H1 (cell line): ENCODE measurements around the gene TTYH2. TPM values are rescaled to one million over a fixed set of nuclear protein-coding genes. Genes with fewer than 3 reads are reported as not detected.
A peak's percentile ranks its signal among the peaks of the same experiment; 100 is the strongest.

ENCODE experiments used
- CTCF ChIA-PET: fragments of 300-600 bp; sonication (Branson Sonifier 250); formaldehyde crosslinking; loops from one replicate; lab custom pipeline; 2021; ENCODE audit not compliant: partially characterized antibody; lab: Charles Lee
- POLR2A ChIA-PET: fragments of 300-600 bp; sonication (Branson Sonifier 250); formaldehyde crosslinking; loops from one replicate; lab custom pipeline; 2021; ENCODE audit warnings: inconsistent platforms; ENCODE audit not compliant: partially characterized antibody; lab: Charles Lee
- DNase-seq, 2 experiments: peaks; one replicate each; pipeline versions ENCODE4 v3.0.0 to v3.0.0-alpha.2; 2010 to 2022; ENCODE audit warnings: low spot score in 2 of 2, low read depth in 1 of 2, mixed read lengths in 1 of 2
- FAIRE-seq: peaks from 2 replicates; lab custom pipeline; 2011; peaks lifted over from hg19 to GRCh38; lab: Jason Lieb, UNC
- H2AFZ ChIP-seq: 2 replicates; pipeline ENCODE4 v1.8.1; 2012; ENCODE audit warnings: low read length, inconsistent platforms
- H2AK5ac ChIP-seq: 2 replicates; pipeline ENCODE4 v1.6.1; 2013; ENCODE audit warnings: low read depth, low read length
- H2BK120ac ChIP-seq: replicated peaks from 2 replicates; pipeline ENCODE3; 2013; ENCODE audit warnings: low read depth, low read length, inconsistent platforms
- H2BK12ac ChIP-seq: 2 replicates; pipeline ENCODE4 v1.6.1; 2013; ENCODE audit warnings: low read depth, low read length
- H2BK15ac ChIP-seq: 2 replicates; pipeline ENCODE4 v1.6.1; 2013; ENCODE audit warnings: low read length
- H2BK20ac ChIP-seq: 2 replicates; pipeline ENCODE4 v1.6.1; 2013; ENCODE audit warnings: low read length
- H2BK5ac ChIP-seq: 2 replicates; pipeline ENCODE4 v1.6.1; 2013; ENCODE audit warnings: low read depth, low read length
- H3K14ac ChIP-seq: 2 replicates; pipeline ENCODE4 v1.6.1; 2013; ENCODE audit warnings: inconsistent platforms; ENCODE audit not compliant: insufficient read length
- H3K18ac ChIP-seq: 2 replicates; pipeline ENCODE4 v1.6.1; 2013; ENCODE audit warnings: low read length; ENCODE audit errors: extremely low read depth
- H3K23ac ChIP-seq: 2 replicates; pipeline ENCODE4 v1.6.1; 2013; ENCODE audit warnings: inconsistent platforms; ENCODE audit not compliant: insufficient read length
- H3K23me2 ChIP-seq: 2 replicates; pipeline ENCODE4 v1.6.1; 2013; ENCODE audit warnings: low read depth, low read length
- H3K27ac ChIP-seq: 2 replicates; pipeline ENCODE4 v1.6.1; 2011; ENCODE audit warnings: low read depth, low read length, inconsistent platforms
- H3K27me3 ChIP-seq, 4 experiments: replicated peaks in 1 of 4; 1 replicate in 1 of 4; 2 replicates in 3 of 4; pipeline versions ENCODE4 v1.6.1 to v1.8.1; 2011 to 2013; ENCODE audit warnings: low read length in 3 of 4, mild to moderate bottlenecking in 3 of 4, inconsistent platforms in 2 of 4, mixed read lengths in 2 of 4, moderate library complexity in 1 of 4; ENCODE audit not compliant: control insufficient read depth in 3 of 4, insufficient read depth in 3 of 4; ENCODE audit errors: extremely low read depth in 1 of 4
- H3K36me3 ChIP-seq, 4 experiments: 2 replicates each; pipeline versions ENCODE4 v1.6.1 to v1.8.1; 2011 to 2013; ENCODE audit warnings: mild to moderate bottlenecking in 4 of 4, low read length in 3 of 4, moderate library complexity in 2 of 4, control low read depth in 1 of 4, inconsistent platforms in 1 of 4; ENCODE audit not compliant: insufficient read depth in 4 of 4, control insufficient read depth in 2 of 4
- H3K4ac ChIP-seq: replicated peaks from 2 replicates; pipeline ENCODE3; 2013; ENCODE audit warnings: low read length, low read depth, mixed read lengths, inconsistent platforms; ENCODE audit not compliant: insufficient read length
- H3K4me1 ChIP-seq, 4 experiments: replicated peaks in 1 of 4; 1 replicate in 1 of 4; 2 replicates in 3 of 4; pipeline versions ENCODE4 v1.6.1 to v1.8.1; 2011 to 2013; ENCODE audit warnings: low read length in 3 of 4, inconsistent platforms in 2 of 4, mixed read lengths in 1 of 4; ENCODE audit not compliant: insufficient read depth in 4 of 4, control insufficient read depth in 3 of 4
- H3K4me2 ChIP-seq, 2 experiments: 2 replicates each; pipeline versions ENCODE4 v1.6.1 to v1.8.1; 2011 to 2013; ENCODE audit warnings: low read depth in 2 of 2, low read length in 2 of 2, control low read depth in 1 of 2, inconsistent platforms in 1 of 2, mild to moderate bottlenecking in 1 of 2; ENCODE audit not compliant: insufficient read depth in 1 of 2
- H3K4me3 ChIP-seq, 4 experiments: fragments of 200-600, 300-600 bp in 1 of 4; sonication (generic), shearing (Covaris generic), sonication (Bioruptor Twin) in 1 of 4; 2 replicates each; pipeline versions ENCODE4 v1.5.1 to v1.8.1; 2011 to 2016; ENCODE audit warnings: low read length in 4 of 4, low read depth in 3 of 4, control low read depth in 2 of 4, inconsistent platforms in 2 of 4, mild to moderate bottlenecking in 2 of 4, mixed read lengths in 1 of 4, moderate library complexity in 1 of 4; ENCODE audit not compliant: insufficient read depth in 2 of 4; ENCODE audit errors: extremely low read depth in 1 of 4
- H3K56ac ChIP-seq: replicated peaks from 2 replicates; pipeline ENCODE3; 2013; ENCODE audit warnings: low read depth, mild to moderate bottlenecking, mixed read lengths, low read length, inconsistent platforms; ENCODE audit not compliant: insufficient read length
- H3K79me1 ChIP-seq: 2 replicates; pipeline ENCODE4 v1.6.1; 2013; ENCODE audit warnings: low read depth, low read length, control low read depth
- H3K79me2 ChIP-seq, 2 experiments: 2 replicates each; pipeline versions ENCODE4 v1.6.1 to v1.8.1; 2012 to 2013; ENCODE audit warnings: low read length in 2 of 2, mild to moderate bottlenecking in 2 of 2, inconsistent platforms in 1 of 2; ENCODE audit not compliant: insufficient read depth in 2 of 2, control insufficient read depth in 1 of 2
- H3K9ac ChIP-seq, 4 experiments: replicated peaks in 1 of 4; 1 replicate in 1 of 4; 2 replicates in 3 of 4; pipeline versions ENCODE4 v1.6.1 to v1.8.1; 2011 to 2013; ENCODE audit warnings: low read depth in 3 of 4, low read length in 3 of 4, control low read depth in 2 of 4, mild to moderate bottlenecking in 2 of 4, moderate library complexity in 2 of 4, inconsistent platforms in 1 of 4; ENCODE audit errors: extremely low read depth in 1 of 4
- H3K9me3 ChIP-seq, 2 experiments: 2 replicates each; pipeline versions ENCODE4 v1.6.1 to v1.8.1; 2012 to 2013; ENCODE audit warnings: mild to moderate bottlenecking in 2 of 2, moderate library complexity in 2 of 2, control low read depth in 1 of 2, inconsistent platforms in 1 of 2, low read depth in 1 of 2, low read length in 1 of 2, mixed read lengths in 1 of 2; ENCODE audit not compliant: insufficient read depth in 2 of 2
- H4K20me1 ChIP-seq, 2 experiments: replicated peaks in 1 of 2; 2 replicates each; pipeline versions ENCODE3 to v1.8.1; 2011 to 2013; ENCODE audit warnings: inconsistent platforms in 2 of 2, low read length in 2 of 2, mild to moderate bottlenecking in 1 of 2; ENCODE audit not compliant: insufficient read depth in 2 of 2, control insufficient read depth in 1 of 2
- H4K5ac ChIP-seq: 2 replicates; pipeline ENCODE4 v1.6.1; 2013; ENCODE audit warnings: low read length, low read depth, mixed read lengths, inconsistent platforms; ENCODE audit not compliant: insufficient read length
- H4K8ac ChIP-seq: 2 replicates; pipeline ENCODE4 v1.8.0; 2013; ENCODE audit warnings: mild to moderate bottlenecking, moderate library complexity, low read length, inconsistent platforms; ENCODE audit not compliant: insufficient read depth; ENCODE audit errors: extremely low read depth
- H4K91ac ChIP-seq: replicated peaks from 2 replicates; pipeline ENCODE3; 2013; ENCODE audit warnings: low read length, mixed read lengths, inconsistent platforms; ENCODE audit not compliant: insufficient read length
- ASH2L ChIP-seq: fragments of 200-600, 300-600 bp; sonication (generic); IDR thresholded peaks from one replicate; pipeline ENCODE4 v1.7.1; 2017; ENCODE audit warnings: low read length
- CHD2 ChIP-seq: IDR thresholded peaks from 2 replicates; pipeline ENCODE4 v1.6.1; 2012; ENCODE audit warnings: low read length, improper control_type of control experiment
- KDM4A ChIP-seq: IDR thresholded peaks from one replicate; pipeline ENCODE4 v1.7.1; 2012; ENCODE audit warnings: low read depth, mild to moderate bottlenecking, moderate library complexity, low read length, inconsistent platforms; ENCODE audit not compliant: severe bottlenecking
- POLR2AphosphoS5 ChIP-seq: IDR thresholded peaks from 2 replicates; pipeline ENCODE4 v1.6.1; 2011; ENCODE audit warnings: low read depth, low read length
- RBBP5 ChIP-seq: IDR thresholded peaks from 2 replicates; pipeline ENCODE4 v1.7.1; 2012; ENCODE audit warnings: low read depth, mild to moderate bottlenecking, inconsistent platforms, low read length, moderate library complexity, borderline replicate concordance
- SRF ChIP-seq: IDR thresholded peaks from 2 replicates; pipeline ENCODE4 v1.6.1; 2011; ENCODE audit warnings: mild to moderate bottlenecking, low read depth, low read length, moderate library complexity
- WGBS, 2 experiments: shearing (Covaris generic) in 1 of 2; methylation state at CpG; one replicate each; pipeline versions ENCODE4 v1.1.6 to v1.1.7; 2013 to 2015; ENCODE audit warnings: low lambda C conversion rate in 2 of 2, mixed read lengths in 2 of 2, inconsistent platforms in 1 of 2, low coverage in 1 of 2, missing lambda C conversion rate in 1 of 2; ENCODE audit not compliant: insufficient replicate concordance in 2 of 2, insufficient coverage in 1 of 2, insufficient read length in 1 of 2; ENCODE audit errors: extremely low coverage in 1 of 2, missing lambda C conversion rate in 1 of 2; 5-methylcytosine and 5-hydroxymethylcytosine counted together
- polyA plus RNA-seq, 7 experiments: library from polyadenylated mRNA; depleted of rRNA in 3 of 7; stranded (reverse) in 5 of 7; unstranded in 2 of 7; fragments of >200 nt in 5 of 7; fragments of 200-250 nt in 2 of 7; gene quantifications; 1 replicate in 5 of 7; 2 replicates in 1 of 7; 4 replicates in 1 of 7; pipeline versions ENCODE4 v1.2.1 to v1.2.3, GENCODE V29; 2011 to 2013; ENCODE audit warnings: missing spikeins in 2 of 7, mixed read lengths in 2 of 7
- total RNA-seq: library from RNA; stranded (reverse); fragmentation: NEBNext Ultra II Directional; extraction: Animal tissue kit (Norgen Biotek cat#: 25700); gene quantifications from 2 replicates; pipeline ENCODE4 v1.2.1, GENCODE V29; 2021

The TTYH2 gene
- total and polyA plus RNA-seq, 2 of the 8 experiments (the other 6 are each of a cell fraction or from before 2014, with no cell fraction given) = 3.2 to 9.2 TPM

DNA sequence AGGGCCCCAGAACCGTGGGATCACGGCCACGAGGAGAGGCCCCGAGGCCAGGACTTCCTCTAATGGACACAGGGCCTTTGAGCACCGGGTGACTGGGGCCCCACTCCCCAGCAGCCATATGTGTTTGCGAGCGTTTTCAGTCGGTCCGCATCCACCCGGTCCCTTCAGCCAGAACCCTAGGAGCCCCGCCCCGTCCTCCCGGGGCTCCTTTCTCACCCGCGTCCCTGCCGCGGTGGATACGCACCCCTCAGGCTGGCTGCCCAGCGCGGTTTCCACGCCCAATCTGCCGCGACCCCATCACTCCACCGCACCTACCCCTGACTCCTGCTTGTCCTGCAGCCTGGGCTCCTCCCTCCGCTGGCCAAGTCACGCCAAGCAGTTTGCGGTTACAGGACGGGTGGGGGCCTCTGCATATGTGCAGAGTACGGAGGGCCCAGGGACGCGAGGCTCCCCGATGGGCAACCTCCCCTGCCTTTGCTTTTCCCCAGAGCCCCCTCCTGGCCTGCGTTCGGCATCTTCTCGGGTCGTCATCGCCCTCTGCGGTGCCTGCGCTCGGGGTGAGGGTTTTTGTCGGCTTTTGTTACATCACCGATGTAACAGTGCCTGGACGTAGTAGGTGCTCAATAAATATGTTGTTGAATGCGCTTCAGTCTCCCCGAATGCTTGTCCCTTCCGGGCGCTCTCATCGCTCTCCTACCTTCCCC is 1.0 kb upstream of the TTYH2 start:
- H2BK20ac ChIP-seq = no peak overlapping the region
- ChIA-PET POLR2A (interaction anchor here (1.0 to 6.9 kb wide), 17 partner anchors 8 to 289 kb away, joined by 3 to 65 read pairs (median 6); partner anchors contain the start of gene RPL38), CTCF (interaction anchor here (0.7 to 1.9 kb wide), 19 partner anchors 10 to 441 kb away, joined by 3 to 7 read pairs (median 3); partner anchors contain the start of gene DNAI2)
- H3K79me2 ChIP-seq = peaks cover 0 to 10% of the 10 kb centered on the region in 2 experiments; a peak in 3 of 4 replicates
- peaks cover 17 to 22% of the 10 kb centered on the region in 2 experiments for H4K20me1 ChIP-seq
- peak in 1 of 2 experiments; percentile 64 for DNase-seq
- H4K5ac ChIP-seq = no peak overlapping the region
- no peaks in the 10 kb centered on the region for H3K9me3 ChIP-seq
- H3K36me3 ChIP-seq = peaks cover 23 to 28% (median 26%) of the 10 kb centered on the region in 4 experiments
- peak overlapping the region; percentile 19; the same call in 1 of the 2 replicates for H4K8ac ChIP-seq
- H3K27me3 ChIP-seq = peaks cover 2 to 20% (median 11%) of the 10 kb centered on the region in 4 experiments; a peak in 6 of 7 replicates
- FAIRE-seq = no peak
- peaks cover 21% of the 10 kb centered on the region for H3K23me2 ChIP-seq
- H3K56ac ChIP-seq = no peak overlapping the region
- 5% methylated on average over 46 of the region's 48 CpGs; no CpG with 5 or more reads in 1 of the 2 experiments for WGBS, 2 experiments
- H4K91ac ChIP-seq = peak overlapping the region; percentile 72
- no peak overlapping the region for H3K23ac ChIP-seq
- no peak overlapping the region for H2BK120ac ChIP-seq
- no peak overlapping the region for H2AK5ac ChIP-seq
- H3K14ac ChIP-seq = no peak overlapping the region
- TF ChIP-seq KDM4A = peak; percentile 15
- no peak for TF ChIP-seq CHD2
- TF ChIP-seq ASH2L = peak; percentile 40
- TF ChIP-seq POLR2AphosphoS5 = peak; percentile 55; the same call in 1 of the 2 replicates
- no peak for TF ChIP-seq SRF
- 0 out of 2 replicates have a peak, but pooled peaks have one; percentile 12 for TF ChIP-seq RBBP5
- peak overlapping the region; percentile 35; the same call in 1 of the 2 replicates for H2BK5ac ChIP-seq
- peaks cover 8 to 21% (median 20%) of the 10 kb centered on the region in 4 experiments for H3K4me1 ChIP-seq
- peak overlapping the region; percentile 84 for H3K4me2 ChIP-seq
- no peak overlapping the region for H2AFZ ChIP-seq
- H2BK15ac ChIP-seq = no peak overlapping the region; the same call in 1 of the 2 replicates
- peak overlapping the region; percentile 78 for H3K18ac ChIP-seq
- peaks cover 2% of the 10 kb centered on the region for H3K79me1 ChIP-seq
- no peak overlapping the region for H3K4ac ChIP-seq
- peak overlapping the region; percentile 52 to 62 (median 62) for H3K4me3 ChIP-seq
- H2BK12ac ChIP-seq = no peak overlapping the region; the same call in 1 of the 2 replicates
- H3K9ac ChIP-seq = peak overlapping the region in 2 of 4 experiments; percentile 20 to 38; a peak in 3 of 7 replicates
- no peak overlapping the region for H3K27ac ChIP-seq
